GM15510 (cell line): ENCODE measurements around the gene AMPD2.

Experiments
- POLR2A ChIP-seq: IDR thresholded peaks from 3 replicates; pipeline ENCODE4 v1.6.1; 2011; ENCODE audit warnings: borderline replicate concordance; ENCODE audit not compliant: insufficient read length; ENCODE audit errors: extremely low read depth

AMPD2 gene

GRCh38 chr1:109661391-109661790 lies 41.8 kb downstream of the AMPD2 start:
- no peak for TF ChIP-seq POLR2A

GRCh38 chr1:109664671-109665070 lies 45.0 kb downstream of the AMPD2 start:
- no peak for TF ChIP-seq POLR2A

GRCh38 chr1:109667452-109668122 lies 48.0 kb downstream of the AMPD2 start, which contains the start of gene GSTM2:
GSTM2 (plus strand) TSS chr1:109668057; CDS start chr1:109668116, 59 bp downstream.
- no peak for TF ChIP-seq POLR2A

- no peak for TF ChIP-seq POLR2A
Measured at GRCh38 chr1:109668123-109668775, 48.6 kb downstream of the AMPD2 start.

GRCh38 chr1:109669246-109669948 lies 49.8 kb downstream of the AMPD2 start:
- TF ChIP-seq POLR2A, result no peak

- TF ChIP-seq POLR2A, result no peak
Measured at GRCh38 chr1:109671067-109671466, 51.4 kb downstream of the AMPD2 start.

GRCh38 chr1:109677459-109677858 lies 57.8 kb downstream of the AMPD2 start:
- no peak for TF ChIP-seq POLR2A
